ENCODE data around the gene ACOT12.

ACOT12 gene

DNA sequence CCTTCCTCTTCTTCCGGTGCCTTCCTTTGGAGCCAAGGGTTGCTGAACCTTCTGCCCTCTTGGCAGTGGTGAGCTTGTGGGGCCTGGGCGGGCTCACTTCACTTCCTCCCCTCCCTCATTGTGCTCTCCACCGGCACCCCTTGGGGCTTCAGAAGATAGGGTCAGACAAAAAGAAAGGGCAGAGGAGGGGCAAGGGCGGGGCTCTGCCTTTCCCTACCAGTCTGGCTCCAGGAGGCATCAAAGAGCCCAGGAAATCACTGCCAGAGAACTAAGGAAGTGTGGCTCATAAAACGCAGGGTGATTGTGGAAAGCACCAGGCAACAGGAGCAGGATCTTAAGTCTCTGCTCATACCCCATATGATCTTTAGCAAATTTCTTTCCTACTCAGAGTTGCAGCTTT lies 34.8 kb downstream of the ACOT12 start:
- Histone ChIP-seq H3K9me3 (ENCODE audit: control insufficient read depth, low read length) (no peaks in the 10 kb centered on the region), H3K4ac (ENCODE audit: low read depth in 1 of 2, low read length in 2 of 2) (no peak overlapping the region), H3K14ac (ENCODE audit: low read length in 2 of 2) (no peak overlapping the region), H2AFZ (ENCODE audit: low read depth, low read length) (no peak overlapping the region), H2BK5ac (ENCODE audit: low read depth, low read length, poor library complexity, severe bottlenecking) (no peak overlapping the region), H3K36me3 (ENCODE audit: control insufficient read depth in 1 of 2, insufficient read depth in 2 of 2, low read depth in 1 of 2, low read length in 2 of 2) (no peaks in the 10 kb centered on the region), H2BK15ac (ENCODE audit: low read depth, poor library complexity, severe bottlenecking) (no peak overlapping the region), H2AK5ac (ENCODE audit: low read length, severe bottlenecking) (no peak overlapping the region), H3K27ac (ENCODE audit: low read length, poor library complexity, severe bottlenecking) (no peak overlapping the region), H2BK120ac (ENCODE audit: low read depth, low read length) (no peak overlapping the region), H3K4me3 (ENCODE audit: insufficient read depth in 1 of 2, low read depth in 1 of 2, low read length in 2 of 2) (no peak overlapping the region), H3K18ac (ENCODE audit: low read depth in 1 of 2, low read length in 2 of 2) (no peak overlapping the region), H4K91ac (ENCODE audit: low read length) (no peak overlapping the region), H3K4me2 (ENCODE audit: low read length, poor library complexity, severe bottlenecking) (no peak overlapping the region), H3K27me3 (ENCODE audit: control insufficient read depth in 1 of 2, insufficient read depth in 1 of 2, low read length in 2 of 2) (peaks cover 0 to 5% of the 10 kb centered on the region in 2 experiments), H3K79me1 (replicated peaks; ENCODE audit: low read length, poor library complexity, severe bottlenecking) (no peaks in the 10 kb centered on the region), H3K4me1 (ENCODE audit: control insufficient read depth, insufficient read depth, low read depth, low read length) (peaks cover 5% of the 10 kb centered on the region), H4K8ac (ENCODE audit: low read length) (no peak overlapping the region), H3K23ac (ENCODE audit: low read length in 2 of 2) (no peak overlapping the region), H2BK12ac (ENCODE audit: low read length in 2 of 2) (no peak overlapping the region), H3K9ac (ENCODE audit: low read length) (no peak overlapping the region)
- 37% methylated on average over 4 of the region's 5 CpGs for WGBS
- DNase-seq = no peak

DNA sequence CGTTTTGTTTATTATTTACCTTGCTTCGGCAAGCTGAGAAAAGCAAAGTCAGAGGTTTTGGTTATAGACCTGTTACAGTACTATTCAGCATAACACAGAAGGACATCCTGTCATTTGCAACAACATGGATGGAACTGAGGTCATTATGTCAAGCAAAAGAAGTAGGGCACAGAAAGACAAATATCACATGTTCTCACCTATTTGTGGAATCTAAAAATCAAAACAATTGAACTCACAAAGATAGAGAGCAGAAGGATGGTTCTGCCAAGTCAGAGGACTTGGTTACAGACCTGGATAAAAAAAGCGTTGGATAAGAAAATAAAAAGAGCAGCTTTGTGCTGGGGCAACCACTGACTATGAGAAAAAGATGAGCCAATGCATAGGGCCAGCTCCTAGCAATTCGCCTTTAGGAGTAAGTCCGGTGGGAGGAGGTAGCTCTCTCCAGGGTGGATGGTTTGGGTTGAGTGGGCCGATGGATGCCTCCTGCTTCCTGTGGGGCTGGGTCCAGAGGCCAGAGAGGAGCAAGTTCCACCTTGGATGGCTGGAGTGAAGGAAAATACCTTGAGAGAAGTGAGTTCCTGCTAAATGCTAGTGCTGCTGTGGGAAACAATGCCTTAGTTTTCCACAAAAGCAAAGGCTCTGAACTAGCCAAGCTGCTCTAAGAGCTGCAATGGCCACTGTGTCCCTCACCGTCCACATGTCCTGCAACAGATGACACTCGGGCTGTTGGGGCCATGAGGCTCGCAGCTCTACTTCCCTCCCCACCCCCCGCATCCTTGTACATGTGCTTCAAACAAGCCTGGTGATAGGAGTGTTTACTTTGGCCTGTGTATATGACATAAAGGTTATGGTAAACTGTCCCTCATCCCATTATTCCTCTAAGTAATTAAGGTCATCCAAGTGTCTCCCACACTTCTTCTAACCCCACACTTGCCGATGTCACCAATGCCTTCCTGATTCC lies 38.4 kb downstream of the ACOT12 start:
- Histone ChIP-seq H3K4me2 (ENCODE audit: low read length, poor library complexity, severe bottlenecking) (no peak overlapping the region), H3K9ac (ENCODE audit: low read length) (no peak overlapping the region), H2BK15ac (ENCODE audit: low read depth, poor library complexity, severe bottlenecking) (no peak overlapping the region), H4K8ac (ENCODE audit: low read length) (no peak overlapping the region), H3K18ac (ENCODE audit: low read depth in 1 of 2, low read length in 2 of 2) (no peak overlapping the region), H4K91ac (ENCODE audit: low read length) (no peak overlapping the region), H2BK5ac (ENCODE audit: low read depth, low read length, poor library complexity, severe bottlenecking) (no peak overlapping the region), H2AFZ (ENCODE audit: low read depth, low read length) (no peak overlapping the region), H3K14ac (ENCODE audit: low read length in 2 of 2) (no peak overlapping the region), H3K23ac (ENCODE audit: low read length in 2 of 2) (no peak overlapping the region), H3K36me3 (ENCODE audit: control insufficient read depth in 1 of 2, insufficient read depth in 2 of 2, low read depth in 1 of 2, low read length in 2 of 2) (no peaks in the 10 kb centered on the region), H3K4ac (ENCODE audit: low read depth in 1 of 2, low read length in 2 of 2) (no peak overlapping the region), H3K27ac (ENCODE audit: low read length, poor library complexity, severe bottlenecking) (no peak overlapping the region), H3K27me3 (ENCODE audit: control insufficient read depth in 1 of 2, insufficient read depth in 1 of 2, low read length in 2 of 2) (peaks cover 0 to 5% of the 10 kb centered on the region in 2 experiments), H2BK120ac (ENCODE audit: low read depth, low read length) (no peak overlapping the region), H2AK5ac (ENCODE audit: low read length, severe bottlenecking) (no peak overlapping the region), H3K4me1 (ENCODE audit: control insufficient read depth, insufficient read depth, low read depth, low read length) (peaks cover 3% of the 10 kb centered on the region), H2BK12ac (ENCODE audit: low read length in 2 of 2) (no peak overlapping the region), H3K4me3 (ENCODE audit: insufficient read depth in 1 of 2, low read depth in 1 of 2, low read length in 2 of 2) (no peak overlapping the region), H3K79me1 (replicated peaks; ENCODE audit: low read length, poor library complexity, severe bottlenecking) (no peaks in the 10 kb centered on the region), H3K9me3 (ENCODE audit: control insufficient read depth, low read length) (no peaks in the 10 kb centered on the region)
- no peak for DNase-seq
- 90% methylated on average over 9 of the region's 11 CpGs for WGBS

DNA sequence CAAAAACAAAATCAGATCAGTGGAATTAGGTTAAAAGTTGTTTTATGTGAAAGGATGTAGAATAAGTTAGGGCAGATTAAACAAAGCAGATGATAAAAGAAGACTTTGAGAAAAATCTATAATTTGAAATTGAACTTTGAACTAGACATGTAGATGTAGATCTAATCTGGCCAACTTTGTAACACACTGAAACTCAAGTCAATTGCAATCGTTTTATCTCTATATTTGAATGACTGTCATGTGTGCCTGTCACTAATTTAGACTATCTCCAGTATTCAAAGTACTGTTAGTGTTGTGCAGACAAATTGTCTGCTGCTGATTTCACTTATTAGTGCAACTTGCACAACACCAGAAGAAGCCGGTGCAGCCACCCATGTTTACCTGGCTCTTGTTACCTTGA lies 39.8 kb downstream of the ACOT12 start:
- H3K79me1 ChIP-seq (replicated peaks; ENCODE audit: low read length, poor library complexity, severe bottlenecking) = no peaks in the 10 kb centered on the region
- no peak overlapping the region for H3K9ac ChIP-seq (ENCODE audit: low read length)
- H3K27ac ChIP-seq (ENCODE audit: low read length, poor library complexity, severe bottlenecking) = no peak overlapping the region
- H3K4me1 ChIP-seq (ENCODE audit: control insufficient read depth, insufficient read depth, low read depth, low read length) = peaks cover 2% of the 10 kb centered on the region
- H3K4me3 ChIP-seq (ENCODE audit: insufficient read depth in 1 of 2, low read depth in 1 of 2, low read length in 2 of 2) = no peak overlapping the region
- no peak for DNase-seq
- whole genome bisulfite sequencing = 92% methylated on average over 2 of the region's 2 CpGs
- H3K36me3 ChIP-seq (ENCODE audit: control insufficient read depth in 1 of 2, insufficient read depth in 2 of 2, low read depth in 1 of 2, low read length in 2 of 2) = no peaks in the 10 kb centered on the region
- peaks cover 0 to 4% of the 10 kb centered on the region in 2 experiments for H3K27me3 ChIP-seq (ENCODE audit: control insufficient read depth in 1 of 2, insufficient read depth in 1 of 2, low read length in 2 of 2)
- no peak overlapping the region for H4K8ac ChIP-seq (ENCODE audit: low read length)
- H3K4me2 ChIP-seq (ENCODE audit: low read length, poor library complexity, severe bottlenecking) = no peak overlapping the region
- H3K9me3 ChIP-seq (ENCODE audit: control insufficient read depth, low read length) = no peaks in the 10 kb centered on the region
- no peak overlapping the region for H2BK12ac ChIP-seq (ENCODE audit: low read length in 2 of 2)
- H3K18ac ChIP-seq (ENCODE audit: low read depth in 1 of 2, low read length in 2 of 2) = no peak overlapping the region
- H2BK120ac ChIP-seq (ENCODE audit: low read depth, low read length) = no peak overlapping the region
- H2BK15ac ChIP-seq (ENCODE audit: low read depth, poor library complexity, severe bottlenecking) = no peak overlapping the region
- no peak overlapping the region for H2AFZ ChIP-seq (ENCODE audit: low read depth, low read length)
- H3K23ac ChIP-seq (ENCODE audit: low read length in 2 of 2) = no peak overlapping the region
- H4K91ac ChIP-seq (ENCODE audit: low read length) = no peak overlapping the region
- H3K4ac ChIP-seq (ENCODE audit: low read depth in 1 of 2, low read length in 2 of 2) = no peak overlapping the region
- H2BK5ac ChIP-seq (ENCODE audit: low read depth, low read length, poor library complexity, severe bottlenecking) = no peak overlapping the region
- H2AK5ac ChIP-seq (ENCODE audit: low read length, severe bottlenecking) = no peak overlapping the region
- no peak overlapping the region for H3K14ac ChIP-seq (ENCODE audit: low read length in 2 of 2)

DNA sequence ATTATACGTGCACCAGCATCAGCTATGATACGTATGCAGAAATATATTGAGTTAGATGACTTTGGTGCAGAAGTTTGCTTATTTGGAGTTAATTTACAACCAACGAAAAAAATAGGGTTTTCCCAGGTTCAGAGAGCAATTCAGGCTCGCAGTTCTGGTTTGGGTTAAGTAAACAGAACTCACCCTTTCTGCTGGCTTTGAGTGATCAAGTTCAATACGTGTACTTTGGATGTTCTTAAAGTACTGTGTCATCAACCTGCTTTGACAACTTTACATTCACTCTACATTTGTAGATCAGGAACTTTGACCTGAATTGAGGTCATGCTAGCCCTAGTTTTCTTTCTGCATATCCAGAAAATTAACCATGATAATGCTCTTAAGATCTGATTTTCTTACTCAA lies 40.7 kb downstream of the ACOT12 start:
- 78% methylated on average over 4 of the region's 5 CpGs for WGBS
- H2BK15ac ChIP-seq (ENCODE audit: low read depth, poor library complexity, severe bottlenecking) = no peak overlapping the region
- DNase-seq = no peak
- no peak overlapping the region for H4K8ac ChIP-seq (ENCODE audit: low read length)
- H3K9ac ChIP-seq (ENCODE audit: low read length) = no peak overlapping the region
- no peak overlapping the region for H2BK120ac ChIP-seq (ENCODE audit: low read depth, low read length)
- no peaks in the 10 kb centered on the region for H3K36me3 ChIP-seq (ENCODE audit: control insufficient read depth in 1 of 2, insufficient read depth in 2 of 2, low read depth in 1 of 2, low read length in 2 of 2)
- H3K4ac ChIP-seq (ENCODE audit: low read depth in 1 of 2, low read length in 2 of 2) = no peak overlapping the region
- H3K4me2 ChIP-seq (ENCODE audit: low read length, poor library complexity, severe bottlenecking) = no peak overlapping the region
- no peaks in the 10 kb centered on the region for H3K4me1 ChIP-seq (ENCODE audit: control insufficient read depth, insufficient read depth, low read depth, low read length)
- H4K91ac ChIP-seq (ENCODE audit: low read length) = no peak overlapping the region
- H2BK5ac ChIP-seq (ENCODE audit: low read depth, low read length, poor library complexity, severe bottlenecking) = no peak overlapping the region
- H2BK12ac ChIP-seq (ENCODE audit: low read length in 2 of 2) = no peak overlapping the region
- H3K27me3 ChIP-seq (ENCODE audit: control insufficient read depth in 1 of 2, insufficient read depth in 1 of 2, low read length in 2 of 2) = no peaks in the 10 kb centered on the region
- H3K79me1 ChIP-seq (replicated peaks; ENCODE audit: low read length, poor library complexity, severe bottlenecking) = no peaks in the 10 kb centered on the region
- H3K4me3 ChIP-seq (ENCODE audit: insufficient read depth in 1 of 2, low read depth in 1 of 2, low read length in 2 of 2) = no peak overlapping the region
- H3K23ac ChIP-seq (ENCODE audit: low read length in 2 of 2) = no peak overlapping the region
- no peak overlapping the region for H3K14ac ChIP-seq (ENCODE audit: low read length in 2 of 2)
- no peak overlapping the region for H2AK5ac ChIP-seq (ENCODE audit: low read length, severe bottlenecking)
- no peaks in the 10 kb centered on the region for H3K9me3 ChIP-seq (ENCODE audit: control insufficient read depth, low read length)
- H3K18ac ChIP-seq (ENCODE audit: low read depth in 1 of 2, low read length in 2 of 2) = no peak overlapping the region
- H2AFZ ChIP-seq (ENCODE audit: low read depth, low read length) = no peak overlapping the region
- no peak overlapping the region for H3K27ac ChIP-seq (ENCODE audit: low read length, poor library complexity, severe bottlenecking)

Measured in mesenchymal stem cell (in vitro differentiated cells and primary cell).